ENCODE data around the gene MKX.

Gene MKX

DNA sequence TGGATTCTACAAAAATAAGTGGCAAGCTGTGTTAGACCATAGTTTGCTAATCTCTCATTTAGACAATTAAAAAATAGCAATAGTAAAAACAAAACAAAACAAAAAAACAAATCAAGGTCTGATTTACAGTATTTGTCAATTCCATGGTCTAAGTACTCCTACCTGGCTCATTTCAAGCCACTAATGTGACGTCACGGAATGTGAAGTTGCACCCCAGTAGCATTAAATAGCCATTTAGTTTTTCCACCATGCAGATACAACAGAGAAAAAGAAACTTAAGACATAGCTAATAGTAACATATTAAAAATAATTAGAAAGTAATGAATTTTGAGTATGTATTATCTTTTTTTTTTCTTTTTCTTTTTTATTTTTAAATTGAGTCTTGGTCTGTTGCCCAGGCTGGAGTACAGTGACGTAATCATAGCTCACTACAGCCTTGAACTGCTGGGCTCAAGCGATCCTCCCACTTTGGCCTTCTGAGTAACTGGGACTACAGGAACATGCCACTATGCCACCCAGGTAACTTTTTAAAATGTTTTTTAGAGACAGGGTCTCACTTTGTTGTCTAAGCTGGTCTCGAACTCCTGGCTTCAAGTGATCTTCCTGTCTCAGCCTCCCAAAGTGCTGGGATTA, 101.2 kb downstream of the MKX start:
- no peak for DNase-seq

DNA sequence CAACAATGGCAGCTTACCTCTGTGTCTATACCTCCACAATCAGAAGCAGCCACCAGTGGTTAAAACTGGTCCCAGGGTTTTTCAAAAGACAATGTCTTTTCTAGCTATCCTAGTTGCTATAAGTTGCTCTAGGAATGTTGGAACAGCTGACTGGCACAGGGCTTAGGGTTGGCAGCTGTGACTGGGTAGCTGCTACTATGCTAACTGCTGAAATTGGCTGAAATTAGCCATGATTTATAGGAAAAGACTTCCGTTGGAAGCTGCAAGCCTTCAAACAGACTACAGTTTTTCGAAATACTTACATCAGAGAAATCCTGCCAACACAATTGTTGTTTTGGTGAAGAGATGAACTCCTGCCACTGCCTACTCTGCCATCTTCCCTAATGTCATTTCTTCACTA, 102.3 kb downstream of the MKX start:
- peak; percentile 64 for DNase-seq

DNA sequence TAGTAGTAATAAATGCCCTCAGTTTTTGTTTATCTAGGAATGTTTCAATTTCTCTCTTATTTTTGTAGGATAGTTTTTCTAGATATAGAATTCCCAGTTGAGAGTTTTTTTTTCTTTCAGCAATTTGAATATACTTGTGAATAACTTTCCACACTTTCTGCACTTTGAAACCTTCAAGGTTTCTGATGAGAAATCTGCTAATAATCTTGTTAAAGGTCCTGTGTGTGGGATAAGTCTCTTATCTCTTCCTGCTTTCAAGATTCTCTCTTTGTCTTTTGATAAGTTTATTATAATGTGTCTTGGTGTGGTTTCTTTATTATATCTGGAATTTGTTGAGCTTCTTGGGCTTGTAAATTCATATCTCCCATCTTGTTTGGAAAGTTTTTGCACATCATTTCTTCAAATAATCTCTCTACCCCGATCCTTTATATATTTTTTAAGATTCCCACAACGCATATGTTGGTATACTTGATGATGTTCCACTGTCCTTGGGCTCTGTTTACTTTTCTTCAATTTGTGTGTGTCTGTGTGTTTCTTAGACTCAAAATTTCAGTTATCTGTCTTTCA, 103.5 kb downstream of the MKX start:
- DNase-seq: no peak

DNA sequence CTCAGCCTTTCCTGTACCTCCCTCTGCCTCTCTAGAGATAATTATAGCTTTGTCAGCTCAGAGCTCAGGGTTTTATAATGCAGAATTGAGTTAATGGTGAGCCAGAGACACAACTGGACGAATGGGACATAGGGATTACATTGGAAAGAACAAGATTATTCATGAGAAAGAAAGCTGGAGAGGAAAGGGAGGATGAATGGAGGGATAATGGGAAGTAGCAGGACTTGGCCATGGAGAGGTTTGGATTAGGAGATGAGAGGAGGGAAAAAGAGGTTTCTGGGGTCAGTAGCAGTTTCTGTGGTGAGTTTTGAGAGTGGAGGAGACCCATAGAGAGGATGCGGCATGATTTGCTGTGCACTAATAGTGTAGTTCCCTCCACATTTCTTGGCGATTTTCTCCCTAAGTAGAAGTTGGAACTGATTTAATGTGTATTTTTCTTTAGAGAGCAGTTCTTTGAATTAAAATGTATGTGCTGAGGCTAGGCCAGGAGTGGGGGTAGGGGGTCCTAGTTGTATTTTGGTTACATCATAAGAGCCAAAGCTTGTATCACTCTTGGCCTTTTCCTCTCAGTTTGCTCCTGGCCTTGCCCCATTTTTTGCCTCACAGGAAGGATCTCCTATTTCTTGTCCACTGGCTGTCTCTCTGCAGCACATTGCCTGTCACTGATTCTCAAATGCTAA, 107.4 kb downstream of the MKX start:
- no peak for DNase-seq

DNA sequence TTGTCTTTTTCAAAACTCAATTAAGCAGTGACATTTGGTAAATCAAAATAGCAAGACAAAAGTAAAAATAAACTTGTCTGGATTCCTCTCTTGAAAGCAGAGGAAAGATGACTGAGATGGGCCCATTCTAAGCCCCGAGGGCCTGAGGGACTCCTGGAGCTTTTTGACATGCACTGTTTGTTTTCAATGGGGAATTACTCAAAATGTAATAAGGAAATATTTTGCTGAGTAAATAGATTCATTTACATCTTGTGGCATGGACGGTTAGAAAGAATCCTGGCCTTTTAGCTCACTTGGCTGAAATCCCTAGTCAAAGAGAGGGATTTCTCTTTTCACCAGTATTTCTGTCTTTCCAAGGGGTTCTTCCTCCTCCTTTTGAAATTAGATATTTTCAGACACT, 108.0 kb downstream of the MKX start:
- DNase-seq: no peak

DNA sequence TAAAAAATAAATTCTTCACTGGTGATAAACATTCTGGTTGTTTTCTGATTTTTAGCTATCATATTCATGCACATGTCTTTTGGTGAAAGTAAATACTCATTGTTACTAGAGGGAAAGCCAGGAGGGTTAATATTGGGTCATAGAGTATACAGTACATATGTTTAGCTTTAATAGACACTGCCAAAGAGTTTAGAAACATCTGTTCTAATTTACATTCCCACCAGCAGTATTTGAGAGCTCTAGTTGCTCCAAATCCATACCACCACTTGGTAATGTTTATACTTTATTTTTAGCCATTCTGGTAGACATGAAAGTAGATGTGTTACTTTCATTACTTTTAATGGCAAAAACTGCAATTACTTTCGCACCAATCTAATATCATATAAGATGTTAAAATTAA, 108.8 kb downstream of the MKX start:
- DNase-seq: no peak

DNA sequence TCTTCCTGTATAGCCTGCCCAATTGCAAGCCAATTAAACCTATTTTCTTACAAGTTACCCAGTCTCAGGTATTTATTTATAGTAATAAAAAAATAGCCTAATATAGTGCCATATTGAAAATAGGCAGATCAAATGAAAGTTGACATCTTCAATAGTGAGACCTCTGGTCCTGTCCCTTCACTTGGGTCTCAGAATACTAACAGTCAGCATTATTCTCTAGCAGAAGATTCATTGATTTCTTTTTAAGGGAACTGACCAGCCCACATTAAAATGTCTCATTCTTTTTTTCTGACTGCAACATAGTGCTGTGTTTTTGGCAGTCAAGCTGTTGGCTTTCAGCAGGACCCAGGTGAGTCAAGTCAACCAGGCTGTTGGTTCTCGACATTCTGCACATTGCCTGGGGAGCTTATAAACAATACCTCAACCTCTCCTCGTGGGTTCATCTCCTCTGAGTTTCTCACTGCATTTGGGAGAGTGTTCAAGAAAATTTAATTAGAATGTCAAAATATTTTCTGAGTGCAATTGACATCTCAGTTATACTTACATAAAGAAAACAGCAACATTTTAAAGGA, 109.8 kb downstream of the MKX start:
- no peak for DNase-seq

DNA sequence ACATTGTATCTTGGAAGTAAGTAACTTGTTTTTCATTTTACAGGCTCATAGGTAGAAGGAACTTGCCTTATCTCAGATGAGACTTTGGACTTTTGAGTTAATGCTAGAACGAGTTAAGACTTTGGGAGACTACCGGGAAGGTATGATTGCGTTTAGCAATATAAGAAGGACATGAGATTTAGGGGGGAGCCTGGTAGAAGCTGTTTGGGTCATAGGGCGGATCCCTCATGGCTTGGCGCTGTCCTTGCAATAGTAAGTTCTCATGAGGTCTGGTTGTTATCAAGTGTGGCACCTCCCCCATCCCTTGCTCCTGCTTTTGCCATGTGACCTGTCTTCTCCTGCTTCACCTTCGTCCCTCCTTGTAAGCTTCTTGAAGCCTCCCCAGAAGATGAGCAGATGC, 110.3 kb downstream of the MKX start:
- DNase-seq: no peak

DNA sequence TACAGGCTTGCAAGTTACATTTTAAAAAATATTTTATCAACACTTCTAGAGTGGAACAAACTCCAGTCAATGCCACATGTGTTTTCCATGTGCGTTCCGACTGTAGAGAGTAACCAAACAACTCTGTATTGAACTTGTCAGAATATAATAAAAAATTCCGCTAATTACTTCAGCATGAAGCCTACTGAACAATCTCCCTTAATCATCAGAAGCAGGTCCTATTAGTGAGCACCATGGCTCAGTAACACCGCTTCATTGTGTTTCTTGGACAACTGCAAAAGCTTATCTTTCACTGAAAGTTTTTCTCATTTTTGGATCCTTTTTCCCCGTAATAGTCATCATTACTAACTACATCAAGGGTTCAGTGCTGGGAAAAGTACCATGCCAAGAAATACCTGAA, 117.0 kb downstream of the MKX start:
- DNase-seq: no peak

DNA sequence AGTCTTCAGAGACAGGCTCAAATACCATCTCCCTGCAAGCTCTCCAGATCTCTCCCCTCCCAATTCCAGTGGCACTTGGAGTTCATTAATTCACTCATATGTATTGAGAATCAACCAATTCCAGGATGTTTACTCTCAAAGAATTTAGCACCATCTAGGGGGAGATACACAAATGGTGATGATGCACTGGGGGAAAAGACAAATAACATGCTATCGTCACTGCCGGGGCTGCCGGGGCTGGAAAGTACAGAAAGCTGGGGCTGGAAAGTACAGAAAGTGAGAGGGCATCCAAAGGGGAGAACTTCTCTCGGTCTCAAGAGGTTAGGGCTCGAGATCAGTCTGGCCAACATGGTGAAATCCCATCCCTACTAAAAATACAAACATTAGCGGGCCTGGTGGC, 118.7 kb downstream of the MKX start:
- DNase-seq: no peak

DNA sequence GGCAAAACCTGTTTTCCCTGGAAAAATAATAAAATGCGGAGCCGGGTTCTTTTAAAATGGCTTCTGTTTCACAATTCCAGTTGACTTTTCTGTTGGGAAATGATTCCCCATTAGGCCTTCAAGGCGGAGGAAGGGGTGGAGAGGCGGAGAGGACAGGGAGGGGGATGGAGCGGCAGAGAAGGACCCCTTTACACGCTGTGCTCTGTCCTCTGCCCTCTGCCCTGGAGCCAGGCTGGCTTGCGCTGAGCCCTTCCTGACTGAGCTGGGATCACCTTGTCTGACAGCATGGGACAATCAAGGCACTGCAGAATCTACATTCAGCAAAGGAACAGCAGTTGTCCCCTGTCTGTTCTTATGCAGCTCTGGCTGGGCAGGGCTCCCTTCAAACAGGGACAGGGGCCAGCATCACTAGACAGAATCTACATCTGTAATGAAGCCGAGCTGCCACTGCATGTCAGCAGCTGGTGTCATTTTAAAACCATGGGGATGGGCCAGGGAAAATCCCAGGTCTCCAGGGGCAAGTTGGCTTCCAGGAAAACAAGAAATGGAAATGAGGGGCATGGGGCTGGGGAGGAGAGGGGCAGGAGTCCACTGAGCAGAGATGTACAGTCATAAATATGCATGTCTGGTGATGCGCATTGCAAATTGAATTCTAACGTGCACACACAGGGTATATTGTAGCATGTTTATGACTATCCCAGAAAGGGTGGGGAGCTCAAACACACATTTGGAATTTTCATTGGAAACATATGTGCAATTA, 120.0 kb downstream of the MKX start:
- DNase-seq: peak; percentile 60

DNA sequence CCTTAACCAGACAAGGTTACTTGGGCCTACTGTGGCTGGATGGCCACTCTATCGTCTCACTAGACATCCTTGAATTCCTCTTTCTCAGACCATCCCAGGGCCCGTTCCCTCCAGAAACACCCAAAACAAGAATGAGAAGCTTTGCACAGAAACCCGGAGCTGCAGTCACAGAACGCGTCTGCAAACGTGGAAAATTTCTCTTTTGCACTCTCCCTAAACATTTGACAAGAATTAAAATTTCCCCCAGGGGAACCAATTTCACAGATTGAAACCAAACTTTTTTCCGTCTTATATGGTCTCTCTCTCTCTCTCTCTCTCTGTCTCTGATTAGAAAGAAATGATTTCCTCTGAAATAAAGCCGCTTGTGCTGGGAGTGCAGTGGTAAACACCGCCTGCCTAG, 120.7 kb downstream of the MKX start:
- no peak for DNase-seq
